ENCODE measurements around the gene CSNK1E. TPM values are rescaled to one million over a fixed set of nuclear protein-coding genes. Genes with fewer than 3 reads are reported as not detected.

The CSNK1E gene
- total RNA-seq, 1 donor from 2014 or later: 402 TPM

DNA sequence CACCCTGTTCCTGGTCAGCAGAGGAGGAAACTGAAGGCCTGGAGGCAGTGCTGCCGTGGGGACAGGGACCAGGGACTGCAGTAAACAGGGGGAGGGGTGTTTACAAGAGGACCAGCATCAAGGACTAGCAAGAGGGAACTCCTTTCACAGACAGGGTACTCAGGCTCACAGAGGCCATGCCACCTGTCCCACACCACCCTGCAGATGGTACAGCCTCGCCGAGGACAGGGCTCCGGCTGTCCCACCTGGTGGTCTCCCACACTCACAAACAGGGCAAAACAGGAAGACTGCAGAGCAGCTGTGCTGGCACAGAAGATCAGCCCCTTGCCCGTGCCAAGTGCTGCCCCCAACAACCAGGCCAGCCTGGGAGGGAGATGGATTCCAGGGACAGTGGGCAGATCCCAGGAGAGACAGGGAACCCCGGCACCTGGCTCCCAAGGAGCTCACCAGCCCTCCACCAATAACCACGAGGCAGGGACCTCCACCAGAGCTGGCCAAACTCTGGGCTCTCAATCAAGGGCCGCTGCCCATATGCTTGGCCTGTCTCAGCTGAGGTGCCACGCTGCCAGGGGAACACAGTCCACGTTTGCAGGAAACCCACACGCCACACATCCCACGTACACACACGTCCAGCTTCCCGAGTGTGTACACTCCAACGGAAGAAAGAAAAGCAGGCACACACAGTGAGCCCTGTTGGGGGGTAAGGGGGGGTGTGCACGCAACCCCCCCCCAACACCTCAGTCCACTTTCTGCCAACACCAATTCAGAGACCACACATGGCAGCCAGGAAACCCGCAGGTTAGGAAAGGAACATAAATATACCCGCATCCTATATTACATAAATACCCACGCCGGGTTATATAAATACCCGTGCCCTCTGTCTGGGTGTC is 2.1 kb downstream of the CSNK1E start:
- H3K4me1 Mint-ChIP-seq (ENCODE audit: low read depth, unreplicated experiment): peaks cover 40% of the 10 kb centered on the region

DNA sequence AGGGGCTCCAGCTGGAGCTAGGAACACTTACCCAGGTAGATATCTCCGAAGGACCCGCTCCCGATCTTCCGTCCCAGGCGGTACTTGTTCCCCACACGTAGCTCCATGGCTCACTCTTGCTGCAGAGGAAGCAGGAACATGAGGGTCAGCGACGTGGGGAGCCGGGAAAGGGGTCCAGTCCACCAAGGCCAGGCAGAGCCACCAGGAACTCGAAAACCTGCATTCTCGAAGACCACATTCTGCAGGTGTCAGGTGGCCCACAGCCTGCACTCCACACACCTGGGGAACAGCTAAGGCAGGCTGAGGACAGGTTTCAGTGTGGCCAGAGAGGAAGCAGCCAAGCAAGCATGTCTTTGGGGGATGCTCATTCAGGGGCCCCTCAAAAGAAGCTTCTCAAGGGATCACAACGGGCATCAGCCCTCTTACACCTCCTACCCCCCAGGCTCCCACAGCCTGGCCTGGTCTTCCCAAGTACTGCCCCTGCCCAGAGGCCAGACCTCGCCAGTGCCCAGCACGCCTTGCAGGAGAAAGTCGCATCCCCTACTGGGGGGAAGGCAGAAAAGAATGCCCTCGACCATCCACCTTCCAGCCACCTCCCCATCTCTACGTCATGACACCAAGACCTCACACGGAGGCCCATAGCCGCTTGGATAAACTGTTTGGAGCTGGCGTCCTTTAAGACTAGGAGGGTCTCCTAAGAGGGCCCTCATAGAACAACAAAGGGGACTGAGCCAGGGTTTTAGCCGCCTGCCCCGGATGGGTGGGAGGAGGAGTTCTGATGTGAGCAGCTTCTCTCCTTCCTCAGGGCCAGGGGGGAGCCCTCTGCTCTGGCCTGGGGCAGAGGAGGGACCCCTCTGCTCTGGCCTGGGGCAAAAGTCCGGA is 2.9 kb downstream of the CSNK1E start:
- Mint-ChIP-seq H3K36me3 (ENCODE audit: unreplicated experiment) (no peaks in the 10 kb centered on the region), H3K27ac (ENCODE audit: unreplicated experiment) (peak overlapping the region; percentile 99), H3K9me3 (ENCODE audit: unreplicated experiment) (peaks cover 14% of the 10 kb centered on the region), H3K4me1 (ENCODE audit: low read depth, unreplicated experiment) (peaks cover 40% of the 10 kb centered on the region), H3K4me3 (ENCODE audit: unreplicated experiment) (peak overlapping the region; percentile 96), H3K27me3 (ENCODE audit: unreplicated experiment) (peaks cover 9% of the 10 kb centered on the region)
- TF ChIP-seq, protein P1, sequence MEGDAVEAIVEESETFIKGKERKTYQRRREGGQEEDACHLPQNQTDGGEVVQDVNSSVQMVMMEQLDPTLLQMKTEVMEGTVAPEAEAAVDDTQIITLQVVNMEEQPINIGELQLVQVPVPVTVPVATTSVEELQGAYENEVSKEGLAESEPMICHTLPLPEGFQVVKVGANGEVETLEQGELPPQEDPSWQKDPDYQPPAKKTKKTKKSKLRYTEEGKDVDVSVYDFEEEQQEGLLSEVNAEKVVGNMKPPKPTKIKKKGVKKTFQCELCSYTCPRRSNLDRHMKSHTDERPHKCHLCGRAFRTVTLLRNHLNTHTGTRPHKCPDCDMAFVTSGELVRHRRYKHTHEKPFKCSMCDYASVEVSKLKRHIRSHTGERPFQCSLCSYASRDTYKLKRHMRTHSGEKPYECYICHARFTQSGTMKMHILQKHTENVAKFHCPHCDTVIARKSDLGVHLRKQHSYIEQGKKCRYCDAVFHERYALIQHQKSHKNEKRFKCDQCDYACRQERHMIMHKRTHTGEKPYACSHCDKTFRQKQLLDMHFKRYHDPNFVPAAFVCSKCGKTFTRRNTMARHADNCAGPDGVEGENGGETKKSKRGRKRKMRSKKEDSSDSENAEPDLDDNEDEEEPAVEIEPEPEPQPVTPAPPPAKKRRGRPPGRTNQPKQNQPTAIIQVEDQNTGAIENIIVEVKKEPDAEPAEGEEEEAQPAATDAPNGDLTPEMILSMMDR (IDR thresholded peaks at IDR 0.05; ENCODE audit: partially characterized antibody, unreplicated experiment): no peak
- DNase-seq: no peak

More for the DNA sequence above, 2.1 kb downstream of the CSNK1E start:
- H3K27ac Mint-ChIP-seq (ENCODE audit: unreplicated experiment): peak overlapping the region; percentile 99
- peaks cover 17% of the 10 kb centered on the region for H3K9me3 Mint-ChIP-seq (ENCODE audit: unreplicated experiment)
- H3K36me3 Mint-ChIP-seq (ENCODE audit: unreplicated experiment): no peaks in the 10 kb centered on the region
- DNase-seq: no peak
- peak overlapping the region; percentile 96 for H3K4me3 Mint-ChIP-seq (ENCODE audit: unreplicated experiment)
- H3K27me3 Mint-ChIP-seq (ENCODE audit: unreplicated experiment): peaks cover 9% of the 10 kb centered on the region
- TF ChIP-seq, protein P1 (IDR thresholded peaks at IDR 0.05; ENCODE audit: partially characterized antibody, unreplicated experiment): no peak

DNA sequence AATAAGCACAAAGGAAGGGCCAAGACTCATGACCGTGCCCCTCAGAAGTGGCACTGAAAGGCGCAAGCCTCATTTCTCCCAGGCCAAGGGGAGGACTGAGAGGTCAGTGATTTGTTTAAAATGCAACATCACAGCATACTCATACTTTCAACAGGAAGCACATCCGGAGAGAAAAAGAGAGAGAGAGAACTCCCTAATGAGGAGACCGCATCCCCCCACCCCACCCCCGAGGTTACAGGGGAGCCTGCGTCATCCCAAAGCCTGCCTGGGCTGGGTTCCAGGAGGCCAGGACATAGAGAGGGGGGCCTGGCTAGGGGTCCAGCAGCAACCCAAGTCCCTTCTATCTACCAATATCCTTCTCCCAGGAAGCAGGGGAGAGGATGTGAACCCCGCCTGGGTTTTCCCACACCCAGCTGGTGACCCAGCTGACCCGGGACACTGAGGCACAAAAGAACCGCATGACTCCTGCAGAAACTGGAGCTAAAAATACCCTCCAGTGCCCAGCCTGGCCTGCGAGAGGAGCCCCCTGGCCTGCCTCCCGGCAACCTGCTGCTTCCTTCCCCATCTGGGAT is 3.8 kb downstream of the CSNK1E start:
- TF ChIP-seq, protein P1 (IDR thresholded peaks at IDR 0.05; ENCODE audit: partially characterized antibody, unreplicated experiment): no peak
- peaks cover 14% of the 10 kb centered on the region for H3K9me3 Mint-ChIP-seq (ENCODE audit: unreplicated experiment)
- no peaks in the 10 kb centered on the region for H3K36me3 Mint-ChIP-seq (ENCODE audit: unreplicated experiment)
- DNase-seq: no peak
- H3K4me1 Mint-ChIP-seq (ENCODE audit: low read depth, unreplicated experiment): peaks cover 42% of the 10 kb centered on the region
- peak overlapping the region; percentile 96 for H3K4me3 Mint-ChIP-seq (ENCODE audit: unreplicated experiment)
- peaks cover 9% of the 10 kb centered on the region for H3K27me3 Mint-ChIP-seq (ENCODE audit: unreplicated experiment)
- H3K27ac Mint-ChIP-seq (ENCODE audit: unreplicated experiment): peak overlapping the region; percentile 82

DNA sequence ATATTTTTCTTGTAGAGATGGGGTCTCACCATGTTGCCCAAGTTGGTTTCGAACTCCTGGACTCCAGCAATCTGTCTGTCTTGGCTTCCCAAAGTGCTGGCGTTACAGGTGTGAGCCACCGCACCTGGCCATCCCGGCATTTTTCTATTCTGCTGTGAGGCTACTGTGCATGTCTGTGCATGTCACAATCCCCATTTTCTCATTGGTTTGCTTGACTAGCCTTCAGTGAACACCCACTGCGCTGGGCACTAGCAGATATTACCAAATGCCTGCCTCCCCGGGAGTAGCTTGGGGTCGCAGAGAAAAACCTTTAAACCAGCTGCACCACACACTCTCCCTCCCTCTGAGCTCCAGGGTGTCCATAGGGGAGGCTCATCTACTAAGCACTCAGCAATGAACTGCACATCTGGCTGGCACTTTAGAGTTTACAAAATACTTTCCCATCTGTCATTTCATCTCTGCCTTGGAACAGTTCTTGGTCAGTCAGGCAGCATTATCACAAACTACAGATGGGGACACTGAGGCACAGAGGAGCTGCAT is 4.9 kb downstream of the CSNK1E start:
- Mint-ChIP-seq H3K27me3 (ENCODE audit: unreplicated experiment) (peaks cover 7% of the 10 kb centered on the region), H3K4me1 (ENCODE audit: low read depth, unreplicated experiment) (peaks cover 43% of the 10 kb centered on the region), H3K4me3 (ENCODE audit: unreplicated experiment) (no peak overlapping the region), H3K36me3 (ENCODE audit: unreplicated experiment) (no peaks in the 10 kb centered on the region), H3K27ac (ENCODE audit: unreplicated experiment) (no peak overlapping the region), H3K9me3 (ENCODE audit: unreplicated experiment) (peaks cover 11% of the 10 kb centered on the region)
- TF ChIP-seq, protein P1 (IDR thresholded peaks at IDR 0.05; ENCODE audit: partially characterized antibody, unreplicated experiment): no peak
- no peak for DNase-seq

All from glutamatergic neuron (in vitro differentiated cells).